Measurements from ENCODE around the gene TGFBR3.

Gene TGFBR3

DNA sequence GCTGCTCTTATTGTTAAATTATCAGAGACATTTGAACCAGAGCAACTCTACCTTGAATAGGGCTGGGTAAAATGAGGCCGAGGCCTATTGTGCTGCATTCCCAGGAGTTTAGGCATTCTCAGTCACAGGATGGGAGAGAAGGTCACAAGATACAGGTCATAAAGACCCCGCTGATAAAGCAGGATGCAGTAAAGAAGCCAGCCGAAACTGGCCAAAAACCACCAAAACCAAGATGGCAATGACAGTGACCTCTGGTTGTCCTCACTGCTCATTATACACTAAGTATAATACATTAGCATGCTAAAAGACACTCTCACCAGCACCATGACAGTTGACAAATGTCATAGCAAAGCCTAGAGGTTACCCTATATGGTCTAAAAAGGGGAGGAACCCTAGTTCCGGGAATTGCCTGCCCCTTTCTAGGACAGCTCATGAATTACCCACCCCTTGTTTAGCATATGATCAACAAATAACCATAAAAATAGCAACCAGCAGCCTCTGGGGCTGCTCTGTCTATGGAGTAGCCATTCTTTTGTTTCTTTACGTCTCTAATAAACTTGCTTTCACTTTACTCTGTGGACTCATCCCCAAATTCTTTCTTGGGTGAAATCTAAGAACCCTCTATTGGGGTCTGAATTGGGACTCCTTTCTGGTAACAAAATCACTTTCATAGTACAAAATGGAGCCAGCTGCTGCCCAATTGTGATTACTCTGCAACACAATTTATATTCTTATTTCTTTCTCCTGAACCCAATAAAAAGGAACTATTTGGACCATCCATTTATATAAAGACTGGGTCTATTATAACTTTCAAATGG lies 179.6 kb downstream of the TGFBR3 start:
- DNase-seq = no peak

DNA sequence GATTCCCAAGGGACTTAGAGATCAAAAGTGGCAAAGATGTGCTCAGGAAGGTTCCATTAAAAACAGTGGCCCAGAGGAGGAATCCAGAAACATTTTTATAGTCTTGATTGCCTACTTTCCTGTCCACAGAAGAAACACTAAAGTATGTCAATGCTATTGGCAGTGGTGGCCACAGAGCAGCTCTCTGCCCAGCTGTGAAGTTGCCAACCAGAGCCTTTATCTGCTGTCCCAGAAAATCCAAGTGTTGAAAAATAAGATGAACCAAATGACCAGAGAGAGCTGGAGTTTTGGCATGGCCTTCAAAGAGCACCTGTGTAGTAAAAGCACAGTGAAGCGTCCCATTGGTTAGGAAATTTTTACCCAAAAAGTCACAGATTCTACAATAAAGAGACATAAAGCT lies 181.2 kb downstream of the TGFBR3 start:
- no peak for DNase-seq

- DNase-seq = no peak
Measured at GRCh38 chr1:91703095-91703494, 182.9 kb downstream of the TGFBR3 start.

DNA sequence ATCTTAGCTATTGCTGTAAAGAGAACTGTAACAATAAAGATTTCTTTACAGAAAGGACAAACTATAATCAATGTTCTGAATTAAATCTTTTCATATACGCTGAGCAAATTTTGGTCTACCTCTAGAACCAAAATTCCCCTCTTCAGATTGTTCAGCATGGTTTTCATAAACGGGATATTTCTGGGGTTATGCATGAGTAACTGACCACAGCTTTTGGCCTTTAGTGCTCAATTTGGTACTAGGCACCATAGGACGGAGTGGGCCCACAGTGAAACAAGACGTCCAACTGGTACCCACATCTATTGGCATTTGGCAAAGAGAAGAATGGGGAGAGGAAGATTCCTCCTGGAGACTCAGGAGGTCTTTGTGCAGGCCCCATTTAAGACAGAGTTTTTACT lies 184.5 kb downstream of the TGFBR3 start:
- no peak for DNase-seq

DNA sequence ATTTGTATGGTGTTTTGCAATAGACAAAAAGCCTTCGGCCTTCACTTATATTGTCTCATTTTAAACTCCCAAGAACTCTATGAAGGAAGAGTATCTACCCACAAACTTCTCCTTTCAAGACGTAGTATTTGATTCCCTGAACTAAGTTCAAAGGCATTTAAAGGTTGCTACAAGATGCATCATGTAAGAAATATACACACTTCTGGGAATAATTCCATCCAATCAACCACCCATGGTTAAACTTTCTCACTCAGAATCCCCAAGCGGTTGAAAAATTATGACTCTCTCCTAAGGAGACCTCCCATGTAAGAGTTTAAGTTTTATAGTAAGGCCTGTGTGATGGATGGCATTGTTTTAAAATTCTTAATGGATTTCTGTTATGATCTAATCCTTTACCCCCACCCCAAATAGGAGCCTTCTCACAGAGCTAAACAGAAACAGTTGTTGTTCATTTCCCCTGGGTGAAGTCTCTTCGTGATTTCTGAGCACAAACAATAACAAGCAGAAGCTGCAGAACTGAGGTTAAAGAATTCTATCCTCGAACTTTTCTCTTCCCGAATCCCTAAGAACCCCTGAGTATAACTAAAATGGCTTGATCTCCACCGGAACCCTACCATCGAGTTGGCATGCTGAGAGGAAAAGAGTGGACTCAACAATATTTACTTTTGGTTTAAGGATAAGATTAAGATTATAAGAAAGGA lies 185.0 kb downstream of the TGFBR3 start:
- DNase-seq = no peak

- DNase-seq = no peak
Measured at GRCh38 chr1:91700332-91700731, 185.6 kb downstream of the TGFBR3 start.

- DNase-seq = no peak
Measured at GRCh38 chr1:91699339-91699974, 186.5 kb downstream of the TGFBR3 start.

GRCh38 chr1:91697861-91698260 lies 188.1 kb downstream of the TGFBR3 start:
- no peak for DNase-seq

DNA sequence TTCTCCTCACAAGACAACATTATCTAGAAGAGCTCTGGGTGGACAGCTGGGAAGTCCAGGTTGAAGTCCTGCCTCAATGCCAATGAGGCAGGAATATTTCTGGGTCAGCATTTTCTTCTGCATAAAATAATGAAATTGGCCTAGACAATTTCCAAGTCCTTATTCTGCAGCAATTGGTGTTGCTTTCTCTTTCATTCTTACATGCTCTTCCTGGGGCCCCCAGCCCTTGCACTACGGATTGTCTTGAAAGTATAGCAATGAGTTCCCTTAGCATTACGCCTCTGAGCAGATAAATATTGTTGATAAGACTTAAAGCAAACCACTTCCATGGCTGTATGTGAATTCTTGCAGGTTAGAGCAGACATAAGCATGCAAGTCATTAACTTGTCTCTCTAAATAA lies 188.5 kb downstream of the TGFBR3 start:
- DNase-seq = peak; percentile 49

- no peak for DNase-seq
Measured at GRCh38 chr1:91696321-91696720, 189.6 kb downstream of the TGFBR3 start.

DNA sequence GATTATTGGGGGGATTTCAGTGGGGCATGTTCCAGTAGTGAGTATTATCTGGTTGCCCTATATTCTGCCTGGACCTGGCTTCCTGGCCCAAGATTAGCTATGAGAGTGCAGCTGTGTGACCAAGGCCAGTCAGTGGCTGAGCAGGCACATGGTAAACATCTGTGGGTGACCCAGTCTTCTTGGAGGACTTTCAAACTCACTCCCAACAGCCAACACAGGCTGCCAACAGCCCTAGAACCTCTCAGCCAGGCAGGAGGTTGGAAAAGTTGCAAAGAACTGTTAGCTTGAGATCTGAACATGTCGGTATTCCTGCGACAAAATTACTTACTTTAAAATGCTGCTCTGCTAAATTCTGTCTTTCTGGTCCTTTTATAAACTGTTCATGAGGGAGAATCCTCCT lies 192.4 kb downstream of the TGFBR3 start:
- no peak for DNase-seq

DNA sequence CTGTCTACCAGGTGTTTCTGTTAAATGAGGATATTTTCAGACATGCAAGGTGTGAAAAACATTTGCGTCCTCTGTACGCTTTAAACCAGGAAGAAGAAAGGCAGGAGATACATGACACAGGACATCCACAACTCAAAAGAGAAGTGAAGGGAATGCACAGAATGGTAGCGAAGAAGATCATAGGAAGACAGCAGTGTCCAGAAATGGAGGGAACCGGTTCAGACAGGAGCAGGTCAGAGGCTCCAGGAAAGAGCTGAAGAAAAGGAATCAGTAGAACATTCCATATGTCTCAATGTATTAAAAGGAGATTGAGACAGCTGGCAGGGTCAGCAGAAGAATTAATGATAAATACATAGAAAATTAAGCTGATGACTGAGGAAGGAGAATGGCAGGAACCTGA lies 194.4 kb downstream of the TGFBR3 start:
- DNase-seq = no peak

GRCh38 chr1:91689641-91690481 lies 196.1 kb downstream of the TGFBR3 start:
- no peak for DNase-seq

GRCh38 chr1:91687452-91687851 lies 198.5 kb downstream of the TGFBR3 start:
- no peak for DNase-seq

GRCh38 chr1:91685994-91686393 lies 200.0 kb downstream of the TGFBR3 start:
- DNase-seq = no peak

DNA sequence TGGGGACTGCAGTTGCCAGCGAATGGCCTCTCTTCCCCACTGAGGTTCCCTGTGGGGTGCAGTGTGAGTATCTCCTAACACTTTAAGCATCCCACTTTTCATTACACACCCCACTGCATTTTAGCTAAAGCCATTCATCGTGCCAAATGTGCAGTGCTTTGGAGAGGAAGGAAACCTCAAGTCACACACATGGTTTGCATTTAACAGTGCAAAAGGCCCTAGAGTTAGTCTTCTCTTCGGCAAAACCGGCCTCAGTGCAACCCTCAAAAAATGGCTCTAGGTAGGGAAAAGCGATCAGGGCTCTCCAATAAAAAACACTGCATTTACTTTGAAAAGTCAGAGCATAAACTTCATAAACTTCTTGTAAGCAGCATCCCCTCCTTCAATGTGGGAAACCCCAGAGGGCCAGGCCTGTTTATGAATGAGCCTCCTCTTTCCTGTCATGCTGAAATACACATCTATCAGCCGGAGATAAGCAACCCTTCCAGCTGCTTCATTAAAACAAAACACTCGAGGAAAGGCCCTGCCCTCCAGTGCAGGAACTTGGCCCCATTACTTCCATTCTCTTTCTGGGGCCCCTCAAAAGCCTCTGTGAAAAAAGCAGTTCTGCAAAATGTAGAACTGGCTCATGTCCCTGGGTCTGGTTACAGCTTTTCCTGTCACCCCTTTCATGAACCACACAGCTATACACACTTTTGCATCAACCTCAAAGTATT lies 201.3 kb downstream of the TGFBR3 start:
- peak; percentile 24 for DNase-seq

DNA sequence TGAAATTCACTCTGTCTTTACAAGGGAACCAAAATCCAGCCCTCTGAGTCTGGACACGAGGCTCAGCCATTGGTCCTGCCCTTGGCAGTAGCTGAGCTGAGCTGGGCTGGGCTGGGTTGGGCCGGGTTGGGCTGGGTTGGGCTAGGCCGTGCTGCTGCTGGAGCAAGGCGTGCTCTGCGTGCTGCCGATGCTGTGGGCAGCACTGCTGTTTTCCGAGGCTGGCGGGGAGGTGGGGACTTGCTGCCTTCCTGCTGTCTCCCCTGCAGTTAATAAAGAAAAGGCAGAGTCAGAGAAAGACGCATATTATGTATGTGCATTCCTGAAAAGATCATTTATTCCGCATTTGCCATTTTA lies 202.4 kb downstream of the TGFBR3 start:
- no peak for DNase-seq

DNA sequence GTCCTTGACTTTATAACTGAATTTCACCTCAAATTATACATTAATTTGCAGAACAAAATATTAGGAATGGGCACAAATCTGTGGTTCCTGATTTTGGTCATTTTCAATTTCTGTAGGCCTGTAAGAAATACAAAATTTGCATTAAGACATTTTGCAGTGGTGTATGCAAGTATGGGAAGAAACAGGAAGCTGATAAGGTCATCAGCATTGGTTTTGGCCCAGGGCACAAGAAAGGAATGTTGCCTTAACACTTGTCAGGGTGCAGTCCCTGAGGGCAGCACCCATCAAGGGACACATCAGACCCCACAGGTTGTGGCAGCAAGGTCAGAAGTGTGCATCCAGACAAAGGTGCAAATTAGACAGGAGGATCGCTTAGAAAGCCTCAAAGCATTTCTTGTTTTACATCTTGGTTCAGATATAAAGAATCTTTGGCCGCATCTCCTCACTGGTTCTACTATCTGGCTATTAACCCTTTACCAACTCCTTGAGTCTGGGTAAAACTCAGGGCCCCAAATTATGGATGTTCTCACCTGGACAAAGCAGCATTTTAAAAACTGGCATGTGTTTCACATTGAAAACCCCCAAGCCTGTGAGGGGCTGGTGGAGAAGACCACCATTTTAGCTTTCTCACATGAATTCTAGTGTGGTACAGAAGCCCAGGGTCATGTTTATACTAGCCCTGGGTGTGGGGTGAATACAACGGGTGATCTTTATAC lies 202.9 kb downstream of the TGFBR3 start:
- no peak for DNase-seq

- DNase-seq = no peak
Measured at GRCh38 chr1:91680556-91681155, 205.3 kb downstream of the TGFBR3 start.

- DNase-seq = no peak
Measured at GRCh38 chr1:91679446-91679845, 206.5 kb downstream of the TGFBR3 start.

DNA sequence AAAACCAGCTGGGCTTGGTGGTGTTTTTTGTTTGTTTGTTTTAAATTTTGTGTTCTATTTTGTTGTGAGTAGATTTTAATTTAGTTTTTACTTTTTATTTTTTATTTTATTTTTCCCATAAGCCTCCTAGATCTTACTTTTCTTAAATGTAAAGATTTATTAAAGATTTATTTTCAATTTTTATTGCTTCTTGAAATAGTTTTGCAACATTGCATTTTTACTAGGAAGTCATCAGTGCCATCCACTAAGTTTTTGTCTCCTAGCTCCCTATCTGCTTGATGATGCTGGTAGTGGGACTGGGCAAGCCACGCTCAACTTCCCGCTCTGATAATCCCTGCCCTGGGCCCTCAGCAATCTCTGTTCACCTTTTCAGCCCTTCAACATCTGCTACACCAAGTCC lies 209.9 kb downstream of the TGFBR3 start:
- DNase-seq = no peak

Measured in CD4-positive, alpha-beta T cell treated with Interleukin-17A for 4 hours (primary cell).